ENCODE data around the gene MCC. TPM values are rescaled to one million over a fixed set of nuclear protein-coding genes. Genes with fewer than 3 reads are reported as not detected.

Gene MCC
- total RNA-seq, 1 experiment from 2014 or later = 7.1 TPM

DNA sequence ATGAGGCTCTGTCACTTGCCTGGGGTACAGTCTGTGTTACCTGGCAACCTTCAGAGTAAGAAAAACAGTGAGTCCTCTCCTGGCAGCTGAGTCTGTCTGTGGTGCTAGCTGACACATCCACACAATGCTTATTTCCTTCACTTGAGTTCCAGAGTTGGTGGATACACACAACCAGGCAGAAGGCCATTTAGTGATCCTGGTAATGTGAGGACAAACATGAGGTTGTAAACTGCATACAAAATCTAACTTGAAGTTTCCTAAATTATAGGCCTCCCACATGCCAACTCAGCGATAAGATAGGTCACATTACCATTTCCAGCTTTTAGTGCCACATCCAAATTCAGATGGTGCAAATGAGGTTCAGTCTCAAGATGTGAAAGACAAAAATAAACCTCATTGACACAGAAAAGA lies 386.1 kb downstream of the MCC start:
- H3K9me3 ChIP-seq (ENCODE audit: low read length) = no peaks in the 10 kb centered on the region
- no peak overlapping the region for H3K4me2 ChIP-seq (ENCODE audit: low read length)
- H3K27me3 ChIP-seq (ENCODE audit: low read length) = no peaks in the 10 kb centered on the region
- no peak overlapping the region for H2AFZ ChIP-seq (ENCODE audit: low read length)
- H3K9ac ChIP-seq (ENCODE audit: low read length) = no peak overlapping the region
- no peaks in the 10 kb centered on the region for H3K79me2 ChIP-seq (ENCODE audit: low read length)
- DNase-seq (no peak), ATAC-seq (no peak)
- no peaks in the 10 kb centered on the region for H3K36me3 ChIP-seq (ENCODE audit: low read depth, low read length)
- no peaks in the 10 kb centered on the region for H4K20me1 ChIP-seq (ENCODE audit: low read length)
- intact Hi-C loops (cut with micrococcal nuclease) = no loop called here
- ChIA-PET CTCF (no interaction called here), POLR2A (ENCODE audit: unreplicated experiment) (no interaction called here)
- no peaks in the 10 kb centered on the region for H3K4me1 ChIP-seq (ENCODE audit: insufficient read depth, low read length)
- no TSS peak for BruUV-seq (replicated peaks)
- no peaks in the 10 kb centered on the region for H3K9me2 ChIP-seq (replicated peaks; ENCODE audit: low read length)
- no peak overlapping the region for H3K4me3 ChIP-seq (ENCODE audit: low read length)
- no peak overlapping the region for H3K27ac ChIP-seq (ENCODE audit: low read length)
- TF ChIP-seq EZH2phosphoT487 (IDR thresholded peaks at IDR 0.05; ENCODE audit: borderline replicate concordance, low read length) (no peak), EZH2 (IDR thresholded peaks at IDR 0.05; ENCODE audit: low read length, unreplicated experiment) (no peak)
- TF ChIP-seq, protein P1, sequence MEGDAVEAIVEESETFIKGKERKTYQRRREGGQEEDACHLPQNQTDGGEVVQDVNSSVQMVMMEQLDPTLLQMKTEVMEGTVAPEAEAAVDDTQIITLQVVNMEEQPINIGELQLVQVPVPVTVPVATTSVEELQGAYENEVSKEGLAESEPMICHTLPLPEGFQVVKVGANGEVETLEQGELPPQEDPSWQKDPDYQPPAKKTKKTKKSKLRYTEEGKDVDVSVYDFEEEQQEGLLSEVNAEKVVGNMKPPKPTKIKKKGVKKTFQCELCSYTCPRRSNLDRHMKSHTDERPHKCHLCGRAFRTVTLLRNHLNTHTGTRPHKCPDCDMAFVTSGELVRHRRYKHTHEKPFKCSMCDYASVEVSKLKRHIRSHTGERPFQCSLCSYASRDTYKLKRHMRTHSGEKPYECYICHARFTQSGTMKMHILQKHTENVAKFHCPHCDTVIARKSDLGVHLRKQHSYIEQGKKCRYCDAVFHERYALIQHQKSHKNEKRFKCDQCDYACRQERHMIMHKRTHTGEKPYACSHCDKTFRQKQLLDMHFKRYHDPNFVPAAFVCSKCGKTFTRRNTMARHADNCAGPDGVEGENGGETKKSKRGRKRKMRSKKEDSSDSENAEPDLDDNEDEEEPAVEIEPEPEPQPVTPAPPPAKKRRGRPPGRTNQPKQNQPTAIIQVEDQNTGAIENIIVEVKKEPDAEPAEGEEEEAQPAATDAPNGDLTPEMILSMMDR (conservative IDR thresholded peaks at IDR 0.05; ENCODE audit: low read depth, low read length) = no peak
- H3F3A ChIP-seq (ENCODE audit: low read length, unreplicated experiment) = no peaks in the 10 kb centered on the region

DNA sequence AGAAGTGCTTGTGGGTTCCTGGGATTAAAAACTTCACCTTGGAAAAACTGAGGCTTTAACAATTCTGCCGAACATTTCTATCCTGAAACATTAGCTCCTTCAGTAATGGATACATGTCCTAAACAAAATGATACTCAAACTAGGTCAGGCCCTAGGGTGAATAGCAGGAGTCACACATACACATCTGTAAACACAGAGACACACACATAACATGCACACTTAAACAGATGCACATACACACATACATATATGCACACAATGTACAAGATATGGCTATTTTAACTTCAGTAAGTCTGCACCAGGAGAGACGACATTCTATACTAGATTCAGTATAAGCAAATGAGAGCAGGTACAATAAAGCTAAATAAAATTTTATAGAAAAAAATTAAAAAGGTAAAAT lies 387.3 kb downstream of the MCC start:
- H3K27me3 ChIP-seq (ENCODE audit: low read length) = no peaks in the 10 kb centered on the region
- H3K9ac ChIP-seq (ENCODE audit: low read length) = no peak overlapping the region
- H3K9me3 ChIP-seq (ENCODE audit: low read length) = no peaks in the 10 kb centered on the region
- ATAC-seq (no peak), DNase-seq (no peak)
- CTCF ChIA-PET = no interaction called here
- TF ChIP-seq, protein P1 (conservative IDR thresholded peaks at IDR 0.05; ENCODE audit: low read depth, low read length) = no peak
- TF ChIP-seq EZH2 (IDR thresholded peaks at IDR 0.05; ENCODE audit: low read length, unreplicated experiment) (no peak), EZH2phosphoT487 (IDR thresholded peaks at IDR 0.05; ENCODE audit: borderline replicate concordance, low read length) (no peak)
- POLR2A ChIA-PET (ENCODE audit: unreplicated experiment) = no interaction called here
- H3K4me1 ChIP-seq (ENCODE audit: insufficient read depth, low read length) = no peaks in the 10 kb centered on the region
- no peaks in the 10 kb centered on the region for H3K36me3 ChIP-seq (ENCODE audit: low read depth, low read length)
- no peaks in the 10 kb centered on the region for H4K20me1 ChIP-seq (ENCODE audit: low read length)
- no peak overlapping the region for H2AFZ ChIP-seq (ENCODE audit: low read length)
- H3K79me2 ChIP-seq (ENCODE audit: low read length) = no peaks in the 10 kb centered on the region
- no peaks in the 10 kb centered on the region for H3K9me2 ChIP-seq (replicated peaks; ENCODE audit: low read length)
- H3F3A ChIP-seq (ENCODE audit: low read length, unreplicated experiment) = no peaks in the 10 kb centered on the region
- no peak overlapping the region for H3K27ac ChIP-seq (ENCODE audit: low read length)
- H3K4me2 ChIP-seq (ENCODE audit: low read length) = no peak overlapping the region
- intact Hi-C loops (cut with micrococcal nuclease) = no loop called here
- BruUV-seq (replicated peaks) = no TSS peak
- no peak overlapping the region for H3K4me3 ChIP-seq (ENCODE audit: low read length)

DNA sequence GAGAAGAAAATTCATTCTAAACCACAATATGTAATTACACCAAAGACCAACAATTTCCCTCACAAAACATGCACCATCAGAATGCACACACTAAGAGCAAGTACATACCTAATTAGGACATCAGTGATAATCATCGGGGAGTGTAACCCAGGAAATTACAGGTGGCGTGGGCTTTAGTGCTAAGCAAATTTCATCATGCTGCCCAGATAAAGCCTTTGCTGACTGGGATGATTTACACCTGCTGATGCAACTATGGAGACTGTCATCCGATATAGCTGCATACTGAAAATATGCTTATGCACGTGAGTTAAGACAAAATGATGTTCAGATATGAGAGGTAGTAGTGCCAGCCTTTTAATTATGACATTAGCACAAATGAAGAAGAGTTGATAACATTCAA lies 388.4 kb downstream of the MCC start:
- TF ChIP-seq EZH2phosphoT487 (IDR thresholded peaks at IDR 0.05; ENCODE audit: borderline replicate concordance, low read length) = no peak
- no peak for TF ChIP-seq EZH2 (IDR thresholded peaks at IDR 0.05; ENCODE audit: low read length, unreplicated experiment)
- TF ChIP-seq, protein P1 (conservative IDR thresholded peaks at IDR 0.05; ENCODE audit: low read depth, low read length) = no peak
- Histone ChIP-seq H2AFZ (ENCODE audit: low read length) (no peak overlapping the region), H3K27ac (ENCODE audit: low read length) (no peak overlapping the region), H3K9me2 (replicated peaks; ENCODE audit: low read length) (no peaks in the 10 kb centered on the region), H3F3A (ENCODE audit: low read length, unreplicated experiment) (no peaks in the 10 kb centered on the region), H3K9me3 (ENCODE audit: low read length) (no peaks in the 10 kb centered on the region), H3K27me3 (ENCODE audit: low read length) (no peaks in the 10 kb centered on the region), H3K9ac (ENCODE audit: low read length) (no peak overlapping the region), H4K20me1 (ENCODE audit: low read length) (no peaks in the 10 kb centered on the region), H3K4me3 (ENCODE audit: low read length) (no peak overlapping the region), H3K79me2 (ENCODE audit: low read length) (no peaks in the 10 kb centered on the region), H3K36me3 (ENCODE audit: low read depth, low read length) (no peaks in the 10 kb centered on the region), H3K4me1 (ENCODE audit: insufficient read depth, low read length) (no peaks in the 10 kb centered on the region), H3K4me2 (ENCODE audit: low read length) (no peak overlapping the region)
- ATAC-seq = no peak
- ChIA-PET POLR2A (ENCODE audit: unreplicated experiment) (no interaction called here), CTCF (no interaction called here)
- no TSS peak for BruUV-seq (replicated peaks)
- DNase-seq = no peak
- intact Hi-C loops (cut with micrococcal nuclease) = no loop called here

Measured in PC-3 (cell line).